ENCODE data around the gene SCNN1A. TPM values are rescaled to one million over a fixed set of nuclear protein-coding genes. Genes with fewer than 3 reads are reported as not detected.

Gene SCNN1A
- total RNA-seq, 4 donors from 2014 or later: 1.3 to 38.3 (median 7.3) TPM

DNA sequence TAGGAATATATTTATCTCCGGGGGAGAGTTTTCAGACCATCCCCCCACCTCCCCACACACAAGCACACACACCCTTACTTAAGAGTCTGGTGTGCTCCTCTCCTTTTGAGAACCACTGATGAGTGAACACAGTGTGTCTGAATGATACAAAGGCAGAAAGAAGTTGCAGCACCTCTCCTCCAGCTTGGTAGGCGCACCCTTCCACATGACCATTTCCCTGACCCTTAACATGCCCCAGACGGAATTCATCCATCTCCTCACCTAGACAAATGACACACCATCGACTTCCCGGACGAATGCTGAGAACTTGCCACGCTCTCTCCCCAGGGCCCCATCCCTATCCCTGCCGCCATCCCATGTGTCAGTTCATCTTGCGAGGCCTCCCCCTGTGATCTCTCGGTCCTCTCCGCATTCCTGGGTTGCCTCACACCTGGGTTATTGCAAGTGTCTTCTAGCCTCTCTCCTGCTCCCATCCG, 37.4 kb downstream of the SCNN1A start:
- H3K4me3 ChIP-seq: peak overlapping the region in 1 of 2 donors; percentile 60
- peaks cover 5 to 40% of the 10 kb centered on the region in 2 donors for H3K4me1 ChIP-seq
- intact Hi-C loops (cut with DNase I; ENCODE audit: low total_unique reads): loop anchor here (5.0 to 10.0 kb wide), 2 partner anchors 39 to 197 kb away; partner anchors contain the start of genes GAPDH and SCNN1A
- no peaks in the 10 kb centered on the region for H3K9me3 ChIP-seq
- no peaks in the 10 kb centered on the region for H3K27me3 ChIP-seq
- TF ChIP-seq, protein P1, sequence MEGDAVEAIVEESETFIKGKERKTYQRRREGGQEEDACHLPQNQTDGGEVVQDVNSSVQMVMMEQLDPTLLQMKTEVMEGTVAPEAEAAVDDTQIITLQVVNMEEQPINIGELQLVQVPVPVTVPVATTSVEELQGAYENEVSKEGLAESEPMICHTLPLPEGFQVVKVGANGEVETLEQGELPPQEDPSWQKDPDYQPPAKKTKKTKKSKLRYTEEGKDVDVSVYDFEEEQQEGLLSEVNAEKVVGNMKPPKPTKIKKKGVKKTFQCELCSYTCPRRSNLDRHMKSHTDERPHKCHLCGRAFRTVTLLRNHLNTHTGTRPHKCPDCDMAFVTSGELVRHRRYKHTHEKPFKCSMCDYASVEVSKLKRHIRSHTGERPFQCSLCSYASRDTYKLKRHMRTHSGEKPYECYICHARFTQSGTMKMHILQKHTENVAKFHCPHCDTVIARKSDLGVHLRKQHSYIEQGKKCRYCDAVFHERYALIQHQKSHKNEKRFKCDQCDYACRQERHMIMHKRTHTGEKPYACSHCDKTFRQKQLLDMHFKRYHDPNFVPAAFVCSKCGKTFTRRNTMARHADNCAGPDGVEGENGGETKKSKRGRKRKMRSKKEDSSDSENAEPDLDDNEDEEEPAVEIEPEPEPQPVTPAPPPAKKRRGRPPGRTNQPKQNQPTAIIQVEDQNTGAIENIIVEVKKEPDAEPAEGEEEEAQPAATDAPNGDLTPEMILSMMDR (IDR thresholded peaks at IDR 0.05): no peak
- no peak for TF ChIP-seq POLR2A (IDR thresholded peaks at IDR 0.05)
- no peaks in the 10 kb centered on the region for H3K36me3 ChIP-seq
- H3K27ac ChIP-seq: peak overlapping the region; percentile 95 to 97
- peak in 1 of 2 donors; percentile 42 for DNase-seq

DNA sequence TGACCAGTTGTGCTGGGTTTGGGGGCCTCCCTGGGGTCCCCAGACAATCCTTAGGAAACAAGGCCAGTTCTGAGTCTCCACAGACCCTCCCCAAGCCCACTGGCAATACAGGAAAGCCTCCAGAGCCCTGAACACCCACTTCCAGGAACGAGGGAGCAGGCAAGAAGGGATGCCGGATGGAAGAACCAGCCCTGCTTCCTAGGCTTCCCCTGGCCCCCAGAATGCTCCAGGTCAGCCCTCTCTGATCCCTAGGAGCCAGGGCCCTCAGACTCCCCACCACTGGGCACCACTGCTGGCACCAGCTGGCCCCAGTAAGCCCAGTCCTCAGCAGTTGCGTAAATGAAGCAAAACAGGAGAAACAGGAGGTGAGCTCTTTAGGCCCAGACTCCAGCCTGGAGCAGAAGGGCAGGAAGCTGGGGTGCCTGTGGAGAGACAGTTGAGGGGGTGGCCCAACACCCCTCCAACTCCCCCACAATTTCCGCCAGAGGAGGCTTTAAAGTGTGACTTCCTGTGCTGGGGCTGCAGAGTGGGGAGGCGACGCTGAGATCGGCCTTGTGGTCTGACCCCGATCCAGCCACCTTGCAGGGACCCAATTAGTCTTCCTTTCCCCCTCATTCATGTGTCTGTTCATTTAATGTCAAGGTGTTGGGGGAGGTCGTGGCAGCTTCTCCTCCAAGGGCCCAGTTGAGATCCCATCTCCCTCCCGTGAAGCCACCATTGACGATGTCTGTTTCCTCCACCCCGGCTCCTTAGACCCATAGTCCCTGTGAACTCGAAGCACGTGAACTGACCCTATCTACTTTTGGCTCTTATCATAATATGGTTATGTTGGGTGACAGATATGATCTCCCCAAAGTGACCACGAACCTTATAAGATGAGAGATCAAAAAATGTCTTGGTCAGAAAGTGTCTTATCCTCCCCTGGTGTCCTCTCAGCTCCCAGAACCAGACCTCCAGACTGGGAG, 38.2 kb downstream of the SCNN1A start:
- Histone ChIP-seq H3K27ac (peak overlapping the region; percentile 95 to 97), H3K4me1 (peaks cover 0 to 32% of the 10 kb centered on the region in 2 donors), H3K27me3 (no peaks in the 10 kb centered on the region), H3K4me3 (peak overlapping the region; percentile 43 to 60), H3K36me3 (no peaks in the 10 kb centered on the region), H3K9me3 (no peaks in the 10 kb centered on the region)
- intact Hi-C loops (cut with DNase I; ENCODE audit: low total_unique reads): loop anchor here (5.0 to 10.0 kb wide), 2 partner anchors 40 to 198 kb away; partner anchors contain the start of genes GAPDH and SCNN1A
- TF ChIP-seq POLR2A (IDR thresholded peaks at IDR 0.05): no peak
- TF ChIP-seq, protein P1 (IDR thresholded peaks at IDR 0.05): no peak
- DNase-seq: peak in 1 of 2 donors; percentile 39

DNA sequence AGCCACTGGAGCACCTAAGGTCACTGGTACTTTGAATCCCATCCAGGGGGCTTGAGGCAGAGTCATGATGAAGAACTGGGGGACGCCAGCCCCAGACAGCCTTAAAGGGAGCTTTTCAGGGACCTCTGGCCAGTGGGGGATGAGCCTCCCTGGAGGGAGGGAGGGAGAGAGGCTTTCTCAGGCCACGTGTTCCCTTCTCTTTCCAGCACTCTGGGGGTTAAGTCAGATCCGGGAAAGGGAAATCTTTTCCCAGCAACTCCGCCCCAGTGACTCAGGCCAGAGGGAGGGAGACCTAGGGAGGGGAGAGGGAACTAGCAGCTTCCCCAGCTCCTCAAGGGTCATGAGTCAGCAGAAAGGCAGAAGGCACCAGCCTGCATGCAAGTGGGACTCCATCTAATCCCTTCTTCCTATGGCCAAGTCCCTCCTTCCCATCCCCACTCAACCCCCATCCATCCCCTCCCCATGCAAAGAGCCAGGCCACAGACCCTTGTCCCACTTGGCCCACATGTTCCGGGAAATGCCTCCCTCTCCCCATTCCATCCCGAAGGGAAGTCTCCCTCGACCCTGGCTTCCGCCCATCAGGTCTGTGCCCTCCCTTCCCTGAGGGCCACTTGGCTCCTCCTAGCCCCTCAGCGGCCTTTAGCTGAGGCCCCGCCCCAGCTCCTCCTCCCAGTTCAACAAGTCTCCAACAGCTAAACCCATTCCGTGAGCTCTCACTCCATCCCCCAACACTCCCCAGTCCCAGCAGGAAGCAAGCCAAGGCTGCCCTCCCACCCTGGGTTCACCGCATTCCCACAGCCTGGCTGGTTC, 39.1 kb downstream of the SCNN1A start:
- intact Hi-C loops (cut with DNase I; ENCODE audit: low total_unique reads): loop anchor here (5.0 to 10.0 kb wide), 2 partner anchors 41 to 199 kb away; partner anchors contain the start of genes GAPDH and SCNN1A
- Histone ChIP-seq H3K27ac (peak overlapping the region; percentile 95 to 97), H3K4me1 (peaks cover 0 to 31% of the 10 kb centered on the region in 2 donors), H3K27me3 (no peaks in the 10 kb centered on the region), H3K36me3 (no peaks in the 10 kb centered on the region), H3K9me3 (no peaks in the 10 kb centered on the region), H3K4me3 (peak overlapping the region; percentile 43 to 60)
- DNase-seq: peak; percentile 96
- peak in 1 of 2 donors; percentile 72 for TF ChIP-seq POLR2A (IDR thresholded peaks at IDR 0.05)
- TF ChIP-seq, protein P1 (IDR thresholded peaks at IDR 0.05): no peak

DNA sequence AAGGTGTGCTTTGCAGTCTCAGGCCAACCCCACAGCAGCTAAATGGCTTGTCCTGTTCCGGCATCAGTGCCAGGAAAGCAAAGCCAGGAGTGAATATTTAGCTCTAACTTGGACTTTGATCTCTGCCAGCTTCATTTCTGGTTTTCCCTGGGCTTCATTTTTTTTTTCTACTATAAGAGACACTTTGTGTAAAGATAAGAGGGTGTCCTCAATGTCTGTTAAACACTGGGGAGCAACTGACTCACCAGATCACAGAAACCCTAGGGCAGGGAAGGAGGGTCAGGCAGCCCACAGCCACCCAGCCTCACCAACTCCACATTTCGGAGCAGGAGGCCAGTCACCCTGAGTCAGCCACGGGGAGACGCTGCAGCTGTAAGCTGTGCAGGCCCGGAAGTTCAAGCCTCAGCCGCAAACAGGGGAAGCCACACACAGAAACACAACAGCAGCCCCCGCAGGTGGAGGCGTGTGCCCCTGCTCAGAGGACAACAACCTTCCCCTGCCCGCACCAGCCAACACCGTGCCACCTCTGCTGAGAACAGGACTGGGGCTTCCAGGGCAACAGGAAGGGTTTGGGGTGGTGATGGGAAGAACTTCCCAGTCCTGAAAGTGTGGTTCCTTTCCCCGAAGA, 39.8 kb downstream of the SCNN1A start:
- H3K4me3 ChIP-seq: peak overlapping the region; percentile 43 to 60
- H3K27me3 ChIP-seq: no peaks in the 10 kb centered on the region
- H3K4me1 ChIP-seq: peaks cover 4 to 31% of the 10 kb centered on the region in 2 donors
- no peaks in the 10 kb centered on the region for H3K36me3 ChIP-seq
- peak overlapping the region; percentile 95 to 97 for H3K27ac ChIP-seq
- intact Hi-C loops (cut with DNase I; ENCODE audit: low total_unique reads): loop anchor here (5.0 to 10.0 kb wide), 2 partner anchors 42 to 199 kb away; partner anchors contain the start of genes GAPDH and SCNN1A
- peak in 1 of 2 donors; percentile 13 for TF ChIP-seq POLR2A (IDR thresholded peaks at IDR 0.05)
- TF ChIP-seq, protein P1 (IDR thresholded peaks at IDR 0.05): peak; percentile 35 to 69 (median 47)
- DNase-seq: peak; percentile 76 to 77
- no peaks in the 10 kb centered on the region for H3K9me3 ChIP-seq
